Neutrophil (primary cell): ENCODE data around the gene NAP1L1.

ENCODE experiments used
- H3K27ac ChIP-seq: fragments of 200-600 bp; sonication (generic); 2 replicates; pipeline ENCODE4 v1.5.1; 2016; ENCODE audit warnings: mild to moderate bottlenecking, moderate library complexity
- H3K27me3 ChIP-seq: fragments of 200-600 bp; sonication (generic); 2 replicates; pipeline ENCODE4 v1.6.0; 2016; ENCODE audit warnings: mild to moderate bottlenecking
- H3K36me3 ChIP-seq: fragments of 200-600 bp; sonication (generic); 2 replicates; pipeline ENCODE4 v1.5.1; 2017
- H3K4me1 ChIP-seq, 2 experiments: fragments of 200-600 bp in 1 of 2; sonication (generic) in 1 of 2; 1 replicate in 1 of 2; 2 replicates in 1 of 2; pipeline versions ENCODE4 v1.5.1 to v1.6.1; 2013 to 2016; ENCODE audit warnings: low read depth in 1 of 2, low read length in 1 of 2, mild to moderate bottlenecking in 1 of 2, moderate library complexity in 1 of 2; ENCODE audit not compliant: control insufficient read depth in 1 of 2, insufficient read depth in 1 of 2
- H3K4me3 ChIP-seq, 2 experiments: fragments of 200-600 bp in 1 of 2; sonication (generic) in 1 of 2; 1 replicate in 1 of 2; 2 replicates in 1 of 2; pipeline ENCODE4 v1.5.1; 2013 to 2016; ENCODE audit warnings: low read depth in 1 of 2, low read length in 1 of 2, mild to moderate bottlenecking in 1 of 2, moderate library complexity in 1 of 2
- H3K9me3 ChIP-seq: fragments of 200-600 bp; sonication (generic); 2 replicates; pipeline ENCODE4 v1.5.1; 2016
- TF ChIP-seq, protein P1 (sequence below): fragments of 200-600 bp; sonication (generic); IDR thresholded peaks from 2 replicates; pipeline ENCODE4 v1.5.1; 2016; ENCODE audit warnings: antibody characterized with exemption

The NAP1L1 gene

DNA sequence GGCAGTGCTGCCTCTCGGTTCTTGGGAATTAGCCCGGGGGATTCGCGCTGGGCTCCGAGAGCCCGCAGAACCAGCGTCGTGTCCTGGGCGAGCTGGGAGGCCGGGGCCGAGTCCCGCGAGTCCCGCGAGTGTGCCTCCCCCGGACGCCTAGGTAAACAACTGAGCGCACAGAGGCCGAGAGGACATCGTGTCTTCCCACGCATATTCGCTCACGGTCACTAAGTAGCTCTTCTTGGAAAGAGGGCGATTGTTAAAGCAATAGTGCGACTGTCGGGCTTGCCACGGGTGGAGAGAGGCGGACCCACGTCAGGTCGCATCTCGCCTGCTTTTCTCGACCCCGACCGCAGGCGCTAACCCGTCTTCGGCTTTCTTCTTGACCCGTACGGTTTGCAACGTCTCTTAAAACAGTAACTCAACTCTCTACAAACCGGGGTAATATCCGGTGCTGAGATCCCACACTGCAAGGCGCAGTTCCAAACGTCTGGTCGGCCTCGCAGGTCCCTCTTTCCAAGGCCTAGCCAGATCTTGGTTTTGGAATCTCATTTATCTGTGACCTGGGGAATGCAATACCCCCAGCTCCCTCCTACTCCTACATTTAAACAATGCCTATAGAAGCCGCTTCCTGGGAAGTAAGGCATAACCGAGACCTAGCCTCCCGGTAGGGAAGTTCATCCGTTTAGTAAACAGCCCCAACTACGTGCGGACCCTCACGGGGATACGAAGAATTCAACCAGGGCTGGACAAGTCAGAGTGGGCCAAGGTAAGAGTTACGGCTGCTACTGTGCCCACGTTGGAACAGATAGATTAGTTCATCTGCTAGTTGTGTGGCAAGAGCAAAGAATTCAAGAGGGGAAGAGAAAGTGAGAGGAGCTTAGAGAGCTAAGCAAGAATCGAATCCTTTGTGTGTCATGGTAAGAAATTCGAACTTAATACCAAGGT, 52.2 kb downstream of the NAP1L1 start:
- Histone ChIP-seq H3K9me3 (no peaks in the 10 kb centered on the region), H3K4me1 (peaks cover 32 to 42% of the 10 kb centered on the region in 2 experiments), H3K27ac (peak overlapping the region; percentile 49)

DNA sequence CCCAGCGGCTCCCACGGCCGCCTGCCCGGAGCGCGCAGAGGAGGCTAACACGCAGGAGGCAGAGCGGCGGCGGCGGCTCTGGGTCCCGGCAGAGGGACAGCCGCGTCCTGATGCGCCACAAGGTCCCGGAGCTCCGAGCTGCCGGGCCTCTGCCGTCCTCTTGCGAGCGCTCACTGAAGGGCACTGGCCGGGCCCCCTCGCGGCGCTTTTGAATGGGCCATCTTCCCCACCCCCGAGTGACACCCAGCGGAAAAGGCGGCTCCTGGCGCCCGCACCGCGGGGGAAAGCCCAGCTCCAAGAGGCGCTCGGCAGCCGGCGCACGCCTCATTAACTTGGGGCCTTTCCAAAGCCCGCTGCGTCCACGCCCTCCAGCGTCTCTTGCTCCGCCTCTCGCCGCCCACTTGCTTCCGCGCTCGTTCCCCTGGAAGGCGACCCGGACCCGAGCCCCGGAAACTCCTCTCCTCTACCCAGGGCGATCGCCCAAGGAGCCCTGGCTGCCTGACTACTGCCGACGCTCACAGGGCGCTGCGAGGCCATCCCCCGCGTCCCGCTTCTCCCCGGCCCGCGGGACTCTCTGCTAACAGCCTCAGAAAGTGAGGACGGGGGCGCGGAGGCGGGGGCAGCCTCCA, 53.0 kb downstream of the NAP1L1 start, which contains the start of gene PHLDA1:
TSS of gene PHLDA1 (minus strand) at position 363 of the 629 bp plus-strand sequence.
- H3K27ac ChIP-seq: peak within 1 kb of the TSS; percentile 49
- H3K4me3 ChIP-seq: peak within 1 kb of the TSS; percentile 70 to 72
- H3K4me1 ChIP-seq: peaks cover 38 to 50% of the 10 kb centered on the region in 2 experiments
- peaks cover 52% of the 10 kb centered on the region for H3K27me3 ChIP-seq
- TF ChIP-seq, protein P1, sequence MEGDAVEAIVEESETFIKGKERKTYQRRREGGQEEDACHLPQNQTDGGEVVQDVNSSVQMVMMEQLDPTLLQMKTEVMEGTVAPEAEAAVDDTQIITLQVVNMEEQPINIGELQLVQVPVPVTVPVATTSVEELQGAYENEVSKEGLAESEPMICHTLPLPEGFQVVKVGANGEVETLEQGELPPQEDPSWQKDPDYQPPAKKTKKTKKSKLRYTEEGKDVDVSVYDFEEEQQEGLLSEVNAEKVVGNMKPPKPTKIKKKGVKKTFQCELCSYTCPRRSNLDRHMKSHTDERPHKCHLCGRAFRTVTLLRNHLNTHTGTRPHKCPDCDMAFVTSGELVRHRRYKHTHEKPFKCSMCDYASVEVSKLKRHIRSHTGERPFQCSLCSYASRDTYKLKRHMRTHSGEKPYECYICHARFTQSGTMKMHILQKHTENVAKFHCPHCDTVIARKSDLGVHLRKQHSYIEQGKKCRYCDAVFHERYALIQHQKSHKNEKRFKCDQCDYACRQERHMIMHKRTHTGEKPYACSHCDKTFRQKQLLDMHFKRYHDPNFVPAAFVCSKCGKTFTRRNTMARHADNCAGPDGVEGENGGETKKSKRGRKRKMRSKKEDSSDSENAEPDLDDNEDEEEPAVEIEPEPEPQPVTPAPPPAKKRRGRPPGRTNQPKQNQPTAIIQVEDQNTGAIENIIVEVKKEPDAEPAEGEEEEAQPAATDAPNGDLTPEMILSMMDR: no peak
- H3K9me3 ChIP-seq: no peaks in the 10 kb centered on the region
- H3K36me3 ChIP-seq: no peaks in the 10 kb centered on the region

More for the DNA sequence above, 52.2 kb downstream of the NAP1L1 start:
- TF ChIP-seq, protein P1: no peak
- H3K36me3 ChIP-seq: no peaks in the 10 kb centered on the region
- H3K4me3 ChIP-seq: peak overlapping the region; percentile 70 to 72
- H3K27me3 ChIP-seq: peaks cover 53% of the 10 kb centered on the region

DNA sequence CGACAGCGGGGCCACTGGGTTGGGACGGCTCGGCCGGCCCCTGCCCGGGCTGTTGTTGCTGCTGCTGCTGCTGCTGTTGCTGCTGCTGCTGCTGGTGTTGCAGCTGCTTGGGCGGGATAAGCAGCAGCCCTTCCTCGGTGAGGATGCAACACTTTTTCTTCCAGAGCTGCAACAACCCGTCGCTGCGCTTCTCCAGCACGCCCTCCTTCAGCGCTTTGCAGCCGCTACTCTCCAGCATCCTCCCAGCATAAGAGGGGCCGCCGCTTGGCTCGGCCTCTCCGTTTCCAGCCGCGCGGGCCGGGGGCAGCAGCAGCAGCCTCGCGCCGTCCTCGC, 53.4 kb downstream of the NAP1L1 start:
- peaks cover 40 to 50% of the 10 kb centered on the region in 2 experiments for H3K4me1 ChIP-seq
- no peaks in the 10 kb centered on the region for H3K9me3 ChIP-seq
- no peaks in the 10 kb centered on the region for H3K36me3 ChIP-seq
- H3K27ac ChIP-seq: peak overlapping the region; percentile 49
- peak overlapping the region; percentile 70 to 72 for H3K4me3 ChIP-seq
- TF ChIP-seq, protein P1: no peak
- peaks cover 52% of the 10 kb centered on the region for H3K27me3 ChIP-seq

DNA sequence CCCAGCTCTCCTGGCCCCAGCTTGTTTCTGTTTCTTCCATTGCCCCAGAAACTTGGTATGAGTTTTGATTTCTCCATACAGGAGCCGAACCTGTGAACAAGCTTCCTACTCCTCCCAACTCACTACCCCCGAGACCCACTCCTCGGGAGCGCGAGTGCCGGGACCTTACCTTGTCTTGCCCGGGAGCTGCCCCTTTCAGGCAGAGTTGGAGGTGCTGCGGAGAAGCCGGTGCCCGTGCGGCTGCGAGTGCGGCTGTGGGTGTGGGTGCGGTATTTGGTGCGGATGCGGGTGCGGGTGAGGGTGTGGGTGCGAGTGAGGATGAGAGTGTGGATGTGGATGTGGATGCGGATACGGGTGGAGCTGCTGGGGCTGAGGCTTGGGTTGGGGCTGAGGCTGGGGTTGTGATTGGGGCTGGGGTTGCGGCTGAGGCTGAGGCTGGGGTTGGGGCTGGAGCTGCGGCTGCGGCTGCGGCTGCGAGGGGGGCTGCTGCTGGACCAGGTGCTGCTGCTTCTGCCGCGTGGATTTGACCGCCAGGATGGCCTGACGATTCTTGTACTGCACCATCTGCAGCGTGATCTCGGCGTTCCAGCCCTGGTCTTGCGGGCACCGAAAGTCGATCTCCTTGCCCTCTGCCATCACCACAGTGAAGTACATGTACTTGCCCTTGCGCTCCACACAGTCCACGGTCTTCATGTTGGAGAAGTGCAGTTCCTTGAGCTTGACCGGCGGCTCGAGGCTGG, 54.0 kb downstream of the NAP1L1 start:
- peaks cover 52% of the 10 kb centered on the region for H3K27me3 ChIP-seq
- H3K4me1 ChIP-seq: peaks cover 40 to 50% of the 10 kb centered on the region in 2 experiments
- peak overlapping the region; percentile 49 for H3K27ac ChIP-seq
- H3K9me3 ChIP-seq: no peaks in the 10 kb centered on the region
- no peaks in the 10 kb centered on the region for H3K36me3 ChIP-seq
- peak overlapping the region; percentile 70 to 72 for H3K4me3 ChIP-seq
- TF ChIP-seq, protein P1: no peak

DNA sequence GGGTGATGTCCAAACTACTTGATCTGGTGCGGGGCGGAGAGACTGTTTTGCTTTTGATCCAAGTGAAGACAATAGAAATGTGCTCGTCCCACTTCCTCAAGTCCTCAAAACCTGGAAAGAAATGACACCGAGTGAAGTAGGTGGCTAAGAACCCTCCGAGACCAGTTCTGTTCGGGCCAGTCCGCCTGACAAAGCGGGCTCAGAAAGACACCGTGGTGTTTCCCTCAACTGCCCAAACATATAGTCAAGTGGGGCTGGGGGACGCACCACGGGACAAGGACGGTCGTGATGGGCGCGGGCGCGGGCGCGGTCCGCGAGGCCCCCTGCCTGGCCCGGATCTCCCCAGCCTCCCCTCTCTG, 54.5 kb downstream of the NAP1L1 start:
- Histone ChIP-seq H3K4me1 (peaks cover 40 to 50% of the 10 kb centered on the region in 2 experiments), H3K27ac (no peak overlapping the region), H3K36me3 (no peaks in the 10 kb centered on the region), H3K4me3 (peak overlapping the region; percentile 70 to 72), H3K27me3 (peaks cover 52% of the 10 kb centered on the region), H3K9me3 (no peaks in the 10 kb centered on the region)
- TF ChIP-seq, protein P1: no peak
